ENCODE data around the gene KRTAP5-5. TPM values are rescaled to one million over a fixed set of nuclear protein-coding genes. Genes with fewer than 3 reads are reported as not detected.

The KRTAP5-5 gene
- total and polyA plus RNA-seq, 2 of the 13 experiments (the other 11 are each of a cell fraction or from before 2014, with no cell fraction given) = not detected

GRCh38 chr11:1673446-1674172 is 44.0 kb downstream of the KRTAP5-5 start (continued):
- TF ChIP-seq, protein P1, sequence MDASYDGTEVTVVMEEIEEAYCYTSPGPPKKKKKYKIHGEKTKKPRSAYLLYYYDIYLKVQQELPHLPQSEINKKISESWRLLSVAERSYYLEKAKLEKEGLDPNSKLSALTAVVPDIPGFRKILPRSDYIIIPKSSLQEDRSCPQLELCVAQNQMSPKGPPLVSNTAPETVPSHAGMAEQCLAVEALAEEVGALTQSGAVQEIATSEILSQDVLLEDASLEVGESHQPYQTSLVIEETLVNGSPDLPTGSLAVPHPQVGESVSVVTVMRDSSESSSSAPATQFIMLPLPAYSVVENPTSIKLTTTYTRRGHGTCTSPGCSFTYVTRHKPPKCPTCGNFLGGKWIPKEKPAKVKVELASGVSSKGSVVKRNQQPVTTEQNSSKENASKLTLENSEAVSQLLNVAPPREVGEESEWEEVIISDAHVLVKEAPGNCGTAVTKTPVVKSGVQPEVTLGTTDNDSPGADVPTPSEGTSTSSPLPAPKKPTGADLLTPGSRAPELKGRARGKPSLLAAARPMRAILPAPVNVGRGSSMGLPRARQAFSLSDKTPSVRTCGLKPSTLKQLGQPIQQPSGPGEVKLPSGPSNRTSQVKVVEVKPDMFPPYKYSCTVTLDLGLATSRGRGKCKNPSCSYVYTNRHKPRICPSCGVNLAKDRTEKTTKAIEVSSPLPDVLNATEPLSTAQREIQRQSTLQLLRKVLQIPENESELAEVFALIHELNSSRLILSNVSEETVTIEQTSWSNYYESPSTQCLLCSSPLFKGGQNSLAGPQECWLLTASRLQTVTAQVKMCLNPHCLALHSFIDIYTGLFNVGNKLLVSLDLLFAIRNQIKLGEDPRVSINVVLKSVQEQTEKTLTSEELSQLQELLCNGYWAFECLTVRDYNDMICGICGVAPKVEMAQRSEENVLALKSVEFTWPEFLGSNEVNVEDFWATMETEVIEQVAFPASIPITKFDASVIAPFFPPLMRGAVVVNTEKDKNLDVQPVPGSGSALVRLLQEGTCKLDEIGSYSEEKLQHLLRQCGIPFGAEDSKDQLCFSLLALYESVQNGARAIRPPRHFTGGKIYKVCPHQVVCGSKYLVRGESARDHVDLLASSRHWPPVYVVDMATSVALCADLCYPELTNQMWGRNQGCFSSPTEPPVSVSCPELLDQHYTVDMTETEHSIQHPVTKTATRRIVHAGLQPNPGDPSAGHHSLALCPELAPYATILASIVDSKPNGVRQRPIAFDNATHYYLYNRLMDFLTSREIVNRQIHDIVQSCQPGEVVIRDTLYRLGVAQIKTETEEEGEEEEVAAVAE (CRISPR knock-in tag; IDR thresholded peaks at IDR 0.05; ENCODE audit: borderline replicate concordance) = no peak
- TF ChIP-seq PHF20 (CRISPR knock-in tag; IDR thresholded peaks at IDR 0.05) = no peak
- TF ChIP-seq NR2F6 (IDR thresholded peaks at IDR 0.05) = peak; percentile 86
- peak; percentile 68; the same call in 1 of the 2 replicates for TF ChIP-seq NR2F6 (CRISPR knock-in tag; IDR thresholded peaks at IDR 0.05)
- TF ChIP-seq GATAD2A (CRISPR knock-in tag; IDR thresholded peaks at IDR 0.05) = peak; percentile 70
- TF ChIP-seq MIXL1 (CRISPR knock-in tag; IDR thresholded peaks at IDR 0.05) = peak; percentile 74
- TF ChIP-seq TBX3 (IDR thresholded peaks at IDR 0.05; ENCODE audit: borderline replicate concordance) = 0 out of 2 replicates have a peak, but pooled peaks have one; percentile 41
- no peak for TF ChIP-seq ZNF891 (CRISPR knock-in tag; IDR thresholded peaks at IDR 0.05)
- peak in 1 of 2 experiments; percentile 98; a peak in 2 of 4 replicates for TF ChIP-seq EP300 (IDR thresholded peaks at IDR 0.05; ENCODE audit: low read depth in 2 of 2, low read length in 2 of 2)
- TF ChIP-seq EP300 (CRISPR knock-in tag; IDR thresholded peaks at IDR 0.05; ENCODE audit: borderline replicate concordance) = peak; percentile 84
- TF ChIP-seq, protein P2, sequence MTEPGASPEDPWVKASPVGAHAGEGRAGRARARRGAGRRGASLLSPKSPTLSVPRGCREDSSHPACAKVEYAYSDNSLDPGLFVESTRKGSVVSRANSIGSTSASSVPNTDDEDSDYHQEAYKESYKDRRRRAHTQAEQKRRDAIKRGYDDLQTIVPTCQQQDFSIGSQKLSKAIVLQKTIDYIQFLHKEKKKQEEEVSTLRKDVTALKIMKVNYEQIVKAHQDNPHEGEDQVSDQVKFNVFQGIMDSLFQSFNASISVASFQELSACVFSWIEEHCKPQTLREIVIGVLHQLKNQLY (CRISPR knock-in tag; IDR thresholded peaks at IDR 0.05) = peak; percentile 92
- TF ChIP-seq UBTF (CRISPR knock-in tag; IDR thresholded peaks at IDR 0.05) = no peak
- TF ChIP-seq, protein P3, sequence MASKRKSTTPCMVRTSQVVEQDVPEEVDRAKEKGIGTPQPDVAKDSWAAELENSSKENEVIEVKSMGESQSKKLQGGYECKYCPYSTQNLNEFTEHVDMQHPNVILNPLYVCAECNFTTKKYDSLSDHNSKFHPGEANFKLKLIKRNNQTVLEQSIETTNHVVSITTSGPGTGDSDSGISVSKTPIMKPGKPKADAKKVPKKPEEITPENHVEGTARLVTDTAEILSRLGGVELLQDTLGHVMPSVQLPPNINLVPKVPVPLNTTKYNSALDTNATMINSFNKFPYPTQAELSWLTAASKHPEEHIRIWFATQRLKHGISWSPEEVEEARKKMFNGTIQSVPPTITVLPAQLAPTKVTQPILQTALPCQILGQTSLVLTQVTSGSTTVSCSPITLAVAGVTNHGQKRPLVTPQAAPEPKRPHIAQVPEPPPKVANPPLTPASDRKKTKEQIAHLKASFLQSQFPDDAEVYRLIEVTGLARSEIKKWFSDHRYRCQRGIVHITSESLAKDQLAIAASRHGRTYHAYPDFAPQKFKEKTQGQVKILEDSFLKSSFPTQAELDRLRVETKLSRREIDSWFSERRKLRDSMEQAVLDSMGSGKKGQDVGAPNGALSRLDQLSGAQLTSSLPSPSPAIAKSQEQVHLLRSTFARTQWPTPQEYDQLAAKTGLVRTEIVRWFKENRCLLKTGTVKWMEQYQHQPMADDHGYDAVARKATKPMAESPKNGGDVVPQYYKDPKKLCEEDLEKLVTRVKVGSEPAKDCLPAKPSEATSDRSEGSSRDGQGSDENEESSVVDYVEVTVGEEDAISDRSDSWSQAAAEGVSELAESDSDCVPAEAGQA (IDR thresholded peaks at IDR 0.05; ENCODE audit: low read depth) = no peak
- TF ChIP-seq, protein P3 (CRISPR knock-in tag; IDR thresholded peaks at IDR 0.05; ENCODE audit: borderline replicate concordance) = no peak; the same call in 1 of the 2 replicates
